ENCODE results near the gene NKX3-2.

The NKX3-2 gene

DNA sequence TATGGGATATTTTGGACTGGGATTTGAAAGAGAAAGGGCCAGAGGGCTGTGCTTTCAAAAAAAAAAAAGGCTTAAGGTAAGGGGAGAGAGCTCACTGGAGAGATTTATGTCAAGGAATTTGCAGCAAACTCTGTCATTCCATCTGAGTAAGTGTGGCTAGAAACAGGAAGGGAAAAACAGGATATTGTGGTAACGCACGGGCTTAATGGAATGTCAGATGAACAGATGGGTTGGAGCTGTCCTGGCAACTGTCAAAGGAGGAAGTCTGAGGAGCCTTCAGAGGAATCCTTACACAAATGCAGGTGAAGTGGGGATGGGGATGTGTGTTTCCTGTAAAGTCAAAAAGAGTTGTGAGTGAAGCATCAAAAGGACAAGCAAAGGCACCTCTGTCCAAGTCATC is 15.1 kb upstream of the NKX3-2 start:
- no peaks in the 10 kb centered on the region for H3K79me2 ChIP-seq (ENCODE audit: insufficient read depth, low read length)
- H4K20me1 ChIP-seq (ENCODE audit: low read depth, low read length) = no peaks in the 10 kb centered on the region
- no peaks in the 10 kb centered on the region for H3K36me3 ChIP-seq (ENCODE audit: low read length)
- TF ChIP-seq EZH2phosphoT487 (conservative IDR thresholded peaks at IDR 0.05; ENCODE audit: low read length) = no peak
- TF ChIP-seq, protein P1, sequence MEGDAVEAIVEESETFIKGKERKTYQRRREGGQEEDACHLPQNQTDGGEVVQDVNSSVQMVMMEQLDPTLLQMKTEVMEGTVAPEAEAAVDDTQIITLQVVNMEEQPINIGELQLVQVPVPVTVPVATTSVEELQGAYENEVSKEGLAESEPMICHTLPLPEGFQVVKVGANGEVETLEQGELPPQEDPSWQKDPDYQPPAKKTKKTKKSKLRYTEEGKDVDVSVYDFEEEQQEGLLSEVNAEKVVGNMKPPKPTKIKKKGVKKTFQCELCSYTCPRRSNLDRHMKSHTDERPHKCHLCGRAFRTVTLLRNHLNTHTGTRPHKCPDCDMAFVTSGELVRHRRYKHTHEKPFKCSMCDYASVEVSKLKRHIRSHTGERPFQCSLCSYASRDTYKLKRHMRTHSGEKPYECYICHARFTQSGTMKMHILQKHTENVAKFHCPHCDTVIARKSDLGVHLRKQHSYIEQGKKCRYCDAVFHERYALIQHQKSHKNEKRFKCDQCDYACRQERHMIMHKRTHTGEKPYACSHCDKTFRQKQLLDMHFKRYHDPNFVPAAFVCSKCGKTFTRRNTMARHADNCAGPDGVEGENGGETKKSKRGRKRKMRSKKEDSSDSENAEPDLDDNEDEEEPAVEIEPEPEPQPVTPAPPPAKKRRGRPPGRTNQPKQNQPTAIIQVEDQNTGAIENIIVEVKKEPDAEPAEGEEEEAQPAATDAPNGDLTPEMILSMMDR (IDR thresholded peaks at IDR 0.05; ENCODE audit: insufficient read depth, low read length, poor library complexity, severe bottlenecking) = no peak
- no peak overlapping the region for H3K27ac ChIP-seq (ENCODE audit: low read depth, low read length)
- no peaks in the 10 kb centered on the region for H3K27me3 ChIP-seq (ENCODE audit: low read length)
- no peak overlapping the region for H2AFZ ChIP-seq (ENCODE audit: low read depth, low read length, severe bottlenecking)
- no peaks in the 10 kb centered on the region for H3K9me3 ChIP-seq (ENCODE audit: insufficient read depth, low read length)
- no peak overlapping the region for H3K4me3 ChIP-seq (ENCODE audit: insufficient read depth, low read length, poor library complexity, severe bottlenecking)
- H3F3A ChIP-seq (ENCODE audit: insufficient read depth) = no peaks in the 10 kb centered on the region
- H3K9ac ChIP-seq (ENCODE audit: low read length) = no peak overlapping the region
- no peaks in the 10 kb centered on the region for H3K9me2 ChIP-seq (replicated peaks; ENCODE audit: insufficient read depth, low read length)
- no peak overlapping the region for H3K4me2 ChIP-seq (ENCODE audit: low read depth, low read length, poor library complexity, severe bottlenecking)

DNA sequence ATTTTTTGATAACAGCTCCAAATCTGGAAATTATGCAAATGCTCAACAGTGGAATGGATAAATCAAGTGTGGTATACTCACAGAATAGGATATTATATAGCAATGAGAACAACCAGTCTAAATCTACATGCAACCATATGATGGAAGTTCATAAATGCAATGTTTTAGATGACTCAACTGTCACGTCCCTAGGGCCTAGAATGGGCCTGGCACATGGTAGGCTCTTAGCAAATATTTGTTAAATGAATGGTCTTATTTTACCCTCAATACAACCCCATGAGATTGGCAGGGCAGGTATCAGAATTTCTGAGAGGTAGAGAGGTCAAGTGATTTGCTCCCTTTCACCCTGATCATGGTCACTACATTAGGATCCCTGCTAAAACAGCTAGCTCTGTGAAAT is 14.6 kb upstream of the NKX3-2 start:
- no peak overlapping the region for H3K4me3 ChIP-seq (ENCODE audit: insufficient read depth, low read length, poor library complexity, severe bottlenecking)
- H3K9ac ChIP-seq (ENCODE audit: low read length) = no peak overlapping the region
- H4K20me1 ChIP-seq (ENCODE audit: low read depth, low read length) = no peaks in the 10 kb centered on the region
- H3K9me3 ChIP-seq (ENCODE audit: insufficient read depth, low read length) = no peaks in the 10 kb centered on the region
- H3K4me2 ChIP-seq (ENCODE audit: low read depth, low read length, poor library complexity, severe bottlenecking) = no peak overlapping the region
- H3K27ac ChIP-seq (ENCODE audit: low read depth, low read length) = no peak overlapping the region
- H3K9me2 ChIP-seq (replicated peaks; ENCODE audit: insufficient read depth, low read length) = no peaks in the 10 kb centered on the region
- H2AFZ ChIP-seq (ENCODE audit: low read depth, low read length, severe bottlenecking) = no peak overlapping the region
- H3K36me3 ChIP-seq (ENCODE audit: low read length) = no peaks in the 10 kb centered on the region
- H3K27me3 ChIP-seq (ENCODE audit: low read length) = no peaks in the 10 kb centered on the region
- no peaks in the 10 kb centered on the region for H3F3A ChIP-seq (ENCODE audit: insufficient read depth)
- H3K79me2 ChIP-seq (ENCODE audit: insufficient read depth, low read length) = no peaks in the 10 kb centered on the region
- no peak for TF ChIP-seq EZH2phosphoT487 (conservative IDR thresholded peaks at IDR 0.05; ENCODE audit: low read length)
- TF ChIP-seq, protein P1 (IDR thresholded peaks at IDR 0.05; ENCODE audit: insufficient read depth, low read length, poor library complexity, severe bottlenecking) = no peak

DNA sequence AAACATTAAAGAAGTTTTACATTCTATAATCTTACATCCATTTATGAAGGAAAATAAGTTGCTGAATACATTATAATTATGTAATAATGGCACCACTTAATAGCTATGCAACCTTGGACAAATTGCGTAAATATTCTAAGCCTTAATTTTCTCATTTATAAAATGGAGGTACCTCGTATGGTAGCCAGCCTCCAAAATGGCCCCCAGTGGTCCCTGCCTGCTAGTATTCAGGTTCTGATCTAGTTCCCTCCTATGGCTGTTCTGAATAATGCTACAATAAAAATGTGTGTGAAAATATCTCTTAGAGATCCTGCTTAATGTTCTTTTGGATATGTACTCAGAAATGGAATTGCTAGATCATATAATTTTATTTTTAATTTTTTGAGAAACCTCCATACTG is 11.0 kb upstream of the NKX3-2 start:
- TF ChIP-seq EZH2phosphoT487 (conservative IDR thresholded peaks at IDR 0.05; ENCODE audit: low read length) = no peak
- TF ChIP-seq, protein P1 (IDR thresholded peaks at IDR 0.05; ENCODE audit: insufficient read depth, low read length, poor library complexity, severe bottlenecking) = no peak
- Histone ChIP-seq H3K79me2 (ENCODE audit: insufficient read depth, low read length) (no peaks in the 10 kb centered on the region), H2AFZ (ENCODE audit: low read depth, low read length, severe bottlenecking) (no peak overlapping the region), H3F3A (ENCODE audit: insufficient read depth) (no peaks in the 10 kb centered on the region), H3K9me3 (ENCODE audit: insufficient read depth, low read length) (no peaks in the 10 kb centered on the region), H3K9ac (ENCODE audit: low read length) (no peak overlapping the region), H3K4me2 (ENCODE audit: low read depth, low read length, poor library complexity, severe bottlenecking) (no peak overlapping the region), H3K36me3 (ENCODE audit: low read length) (no peaks in the 10 kb centered on the region), H3K27me3 (ENCODE audit: low read length) (0 out of 2 replicates have a peak, but pooled peaks cover 4% of the 10 kb centered on the region), H3K4me3 (ENCODE audit: insufficient read depth, low read length, poor library complexity, severe bottlenecking) (no peak overlapping the region), H3K9me2 (replicated peaks; ENCODE audit: insufficient read depth, low read length) (no peaks in the 10 kb centered on the region), H3K27ac (ENCODE audit: low read depth, low read length) (no peak overlapping the region), H4K20me1 (ENCODE audit: low read depth, low read length) (no peaks in the 10 kb centered on the region)

All from SU-DHL-6 (cell line).